ENCODE results near the gene VSTM5. TPM values are rescaled to one million over a fixed set of nuclear protein-coding genes. Genes with fewer than 3 reads are reported as not detected.
A peak's percentile ranks its signal among the peaks of the same experiment; 100 is the strongest.

Gene VSTM5
- total and polyA plus RNA-seq, 2 donors (not counting 3 experiments of a cell fraction or from before 2014, with no cell fraction given) = 0.03 TPM; not detected in 1

DNA sequence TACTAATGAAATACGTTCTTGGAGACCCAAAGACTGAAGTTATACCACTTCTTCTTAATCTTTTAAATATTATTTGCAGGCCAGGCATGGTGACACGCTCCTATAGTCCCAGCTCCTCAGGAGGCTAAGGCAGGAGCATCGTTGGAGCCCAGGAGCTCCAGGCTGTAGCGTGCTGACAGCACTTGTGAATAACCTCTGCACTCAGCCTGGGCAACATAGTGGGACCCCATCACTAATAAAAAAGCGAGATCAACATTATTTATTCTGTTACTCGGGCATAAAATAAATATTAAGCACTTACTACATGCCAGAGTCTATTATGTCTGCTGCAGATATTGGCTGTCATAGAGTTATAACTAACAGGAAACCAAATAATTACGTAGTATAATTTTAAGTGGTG, 67.1 kb downstream of the VSTM5 start:
- BruUV-seq (replicated peaks) = no TSS peak
- Histone ChIP-seq H3K4me1 (ENCODE audit: control insufficient read depth, extremely low read depth, insufficient read depth, low read length) (peaks cover 22% of the 10 kb centered on the region), H3K27ac (ENCODE audit: insufficient read depth, low read depth, low read length) (peak overlapping the region; percentile 87), H3K9me3 (replicated peaks; ENCODE audit: control insufficient read depth, insufficient read depth, low read length) (no peaks in the 10 kb centered on the region), H3K9ac (replicated peaks; ENCODE audit: extremely low read depth, insufficient read depth, low read length) (peak overlapping the region; percentile 97), H4K20me1 (replicated peaks; ENCODE audit: control insufficient read depth, extremely low read depth, insufficient read depth, low read length) (peaks cover 5% of the 10 kb centered on the region), H3K36me3 (ENCODE audit: control insufficient read depth in 2 of 2, extremely low read depth in 1 of 2, insufficient read depth in 2 of 2, low read length in 2 of 2) (no peaks in the 10 kb centered on the region), H2AFZ (ENCODE audit: low read depth, low read length) (peak overlapping the region; percentile 74), H3K4me3 (replicated peaks in 1 of 3; ENCODE audit: insufficient read depth in 1 of 3, low read depth in 1 of 3, low read length in 3 of 3) (peak overlapping the region; percentile 81 to 96 (median 85)), H3K79me2 (ENCODE audit: control insufficient read depth, insufficient read depth, low read length) (peaks cover 41% of the 10 kb centered on the region), H3K4me2 (ENCODE audit: insufficient read depth, low read length) (peak overlapping the region; percentile 80), H3K27me3 (ENCODE audit: control insufficient read depth in 2 of 2, insufficient read depth in 2 of 2, low read length in 2 of 2) (no peaks in the 10 kb centered on the region), H3K9me1 (replicated peaks; ENCODE audit: control insufficient read depth, extremely low read depth, insufficient read depth, low read length) (no peaks in the 10 kb centered on the region)
- TF ChIP-seq, protein P1, sequence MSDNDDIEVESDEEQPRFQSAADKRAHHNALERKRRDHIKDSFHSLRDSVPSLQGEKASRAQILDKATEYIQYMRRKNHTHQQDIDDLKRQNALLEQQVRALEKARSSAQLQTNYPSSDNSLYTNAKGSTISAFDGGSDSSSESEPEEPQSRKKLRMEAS (IDR thresholded peaks at IDR 0.05; ENCODE audit: insufficient read depth, insufficient read length) = no peak
- TF ChIP-seq POLR2A (IDR thresholded peaks at IDR 0.05; ENCODE audit: low read depth, low read length) (no peak), EZH2 (IDR thresholded peaks at IDR 0.05; ENCODE audit: borderline replicate concordance, low read depth, low read length, severe bottlenecking) (no peak), CTCF (IDR thresholded peaks at IDR 0.05; ENCODE audit: extremely low read depth in 1 of 2, insufficient read depth in 1 of 2, low read depth in 1 of 2, low read length in 2 of 2) (no peak), POLR2AphosphoS5 (IDR thresholded peaks at IDR 0.05; ENCODE audit: insufficient read depth, low read depth, low read length) (no peak), FOS (IDR thresholded peaks at IDR 0.05; ENCODE audit: borderline replicate concordance, insufficient read depth, low read length) (no peak)
- ChIA-PET POLR2A (interaction anchor here (1.1 to 1.4 kb wide), 3 partner anchors 17 to 122 kb away, joined by 3 to 47 read pairs (median 6); partner anchors contain the start of genes C11orf54, CEP295 and TAF1D), CTCF (interaction anchor here (1.0 to 1.8 kb wide), 6 partner anchors 9 to 49 kb away, joined by 3 to 14 read pairs (median 6); no protein-coding TSS in a partner anchor)
- DNase-seq (ENCODE audit: low read depth, low spot score) = no peak
- intact Hi-C loops (cut with micrococcal nuclease) (loop anchor here (10.0 kb wide), 1 partner anchor 549 kb away; no protein-coding TSS in a partner anchor), dilution Hi-C loops (cut with MboI; ENCODE audit: extremely low pct_ligation_motif_present, low sequenced_read_pairs) (no loop called here)
- FAIRE-seq = no peak

Measured in endothelial cell of umbilical vein (primary cell).